Mucosa of stomach (tissue), 1 donor: ENCODE measurements around the gene RTL10.

Experiments
- H3K27me3 ChIP-seq: one replicate; pipeline ENCODE4 v1.7.0; 2013; ENCODE audit warnings: mild to moderate bottlenecking, low read length; ENCODE audit not compliant: control insufficient read depth, insufficient read depth
- H3K36me3 ChIP-seq: one replicate; pipeline ENCODE4 v1.7.0; 2013; ENCODE audit warnings: low read length; ENCODE audit not compliant: control insufficient read depth, insufficient read depth
- H3K4me1 ChIP-seq: one replicate; pipeline ENCODE4 v1.7.0; 2013; ENCODE audit warnings: mild to moderate bottlenecking, low read length; ENCODE audit not compliant: control insufficient read depth, insufficient read depth
- H3K4me3 ChIP-seq: one replicate; pipeline ENCODE4 v1.7.0; 2013; ENCODE audit warnings: low read length
- H3K9ac ChIP-seq: one replicate; pipeline ENCODE4 v1.7.0; 2013; ENCODE audit warnings: mild to moderate bottlenecking, low read length, moderate library complexity
- H3K9me3 ChIP-seq: one replicate; pipeline ENCODE4 v1.7.0; 2013; ENCODE audit warnings: mild to moderate bottlenecking, low read length, moderate library complexity; ENCODE audit not compliant: control insufficient read depth
- donor health status: Pancreatic carcinoma.

RTL10 gene

GRCh38 chr22:19877626-19878339 lies 23.1 kb upstream of the RTL10 start:
- no peaks in the 10 kb centered on the region for H3K27me3 ChIP-seq
- peaks cover 24% of the 10 kb centered on the region for H3K4me1 ChIP-seq
- no peak overlapping the region for H3K4me3 ChIP-seq
- no peaks in the 10 kb centered on the region for H3K36me3 ChIP-seq
- H3K9ac ChIP-seq: no peak overlapping the region
- H3K9me3 ChIP-seq: no peaks in the 10 kb centered on the region

- no peak overlapping the region for H3K9ac ChIP-seq
- no peaks in the 10 kb centered on the region for H3K36me3 ChIP-seq
- peaks cover 24% of the 10 kb centered on the region for H3K4me1 ChIP-seq
- H3K9me3 ChIP-seq: no peaks in the 10 kb centered on the region
- no peaks in the 10 kb centered on the region for H3K27me3 ChIP-seq
- H3K4me3 ChIP-seq: no peak overlapping the region
Observed at GRCh38 chr22:19876941-19877625, 22.4 kb upstream of the RTL10 start.

GRCh38 chr22:19876314-19876940 lies 21.8 kb upstream of the RTL10 start:
- no peaks in the 10 kb centered on the region for H3K27me3 ChIP-seq
- H3K4me3 ChIP-seq: no peak overlapping the region
- H3K4me1 ChIP-seq: peaks cover 24% of the 10 kb centered on the region
- no peak overlapping the region for H3K9ac ChIP-seq
- no peaks in the 10 kb centered on the region for H3K9me3 ChIP-seq
- H3K36me3 ChIP-seq: no peaks in the 10 kb centered on the region

GRCh38 chr22:19875531-19876313 lies 21.0 kb upstream of the RTL10 start:
- Histone ChIP-seq H3K4me1 (peaks cover 24% of the 10 kb centered on the region), H3K36me3 (no peaks in the 10 kb centered on the region), H3K4me3 (no peak overlapping the region), H3K9ac (no peak overlapping the region), H3K27me3 (no peaks in the 10 kb centered on the region), H3K9me3 (no peaks in the 10 kb centered on the region)

GRCh38 chr22:19875061-19875530 lies 20.4 kb upstream of the RTL10 start:
- Histone ChIP-seq H3K9me3 (no peaks in the 10 kb centered on the region), H3K36me3 (no peaks in the 10 kb centered on the region), H3K9ac (no peak overlapping the region), H3K4me1 (peaks cover 25% of the 10 kb centered on the region), H3K27me3 (no peaks in the 10 kb centered on the region), H3K4me3 (no peak overlapping the region)

- Histone ChIP-seq H3K4me3 (no peak overlapping the region), H3K36me3 (no peaks in the 10 kb centered on the region), H3K9ac (no peak overlapping the region), H3K9me3 (no peaks in the 10 kb centered on the region), H3K4me1 (peaks cover 30% of the 10 kb centered on the region), H3K27me3 (no peaks in the 10 kb centered on the region)
Observed at GRCh38 chr22:19874307-19875060, 19.8 kb upstream of the RTL10 start.

- peaks cover 36% of the 10 kb centered on the region for H3K4me1 ChIP-seq
- no peaks in the 10 kb centered on the region for H3K36me3 ChIP-seq
- H3K9ac ChIP-seq: no peak overlapping the region
- H3K27me3 ChIP-seq: no peaks in the 10 kb centered on the region
- no peaks in the 10 kb centered on the region for H3K9me3 ChIP-seq
- no peak overlapping the region for H3K4me3 ChIP-seq
Observed at GRCh38 chr22:19873960-19874306, 19.3 kb upstream of the RTL10 start.

- Histone ChIP-seq H3K36me3 (no peaks in the 10 kb centered on the region), H3K9me3 (no peaks in the 10 kb centered on the region), H3K4me3 (no peak overlapping the region), H3K27me3 (no peaks in the 10 kb centered on the region), H3K4me1 (peaks cover 36% of the 10 kb centered on the region), H3K9ac (no peak overlapping the region)
Observed at GRCh38 chr22:19873138-19873959, 18.7 kb upstream of the RTL10 start.

GRCh38 chr22:19872779-19873137 lies 18.1 kb upstream of the RTL10 start:
- H3K36me3 ChIP-seq: no peaks in the 10 kb centered on the region
- H3K9ac ChIP-seq: no peak overlapping the region
- H3K27me3 ChIP-seq: no peaks in the 10 kb centered on the region
- H3K4me3 ChIP-seq: no peak overlapping the region
- no peaks in the 10 kb centered on the region for H3K9me3 ChIP-seq
- H3K4me1 ChIP-seq: peaks cover 36% of the 10 kb centered on the region

GRCh38 chr22:19871845-19872778 lies 17.4 kb upstream of the RTL10 start:
- H3K9ac ChIP-seq: no peak overlapping the region
- H3K9me3 ChIP-seq: no peaks in the 10 kb centered on the region
- H3K4me3 ChIP-seq: no peak overlapping the region
- no peaks in the 10 kb centered on the region for H3K27me3 ChIP-seq
- H3K36me3 ChIP-seq: no peaks in the 10 kb centered on the region
- H3K4me1 ChIP-seq: peaks cover 36% of the 10 kb centered on the region
